ENCODE data around the gene PI3.
"Not testable (repeated sequence)": the region's sequence is repeated elsewhere in the genome, so short reads cannot be mapped to it uniquely, and the experiment has no call there.

PI3 gene, protein sequence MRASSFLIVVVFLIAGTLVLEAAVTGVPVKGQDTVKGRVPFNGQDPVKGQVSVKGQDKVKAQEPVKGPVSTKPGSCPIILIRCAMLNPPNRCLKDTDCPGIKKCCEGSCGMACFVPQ

GRCh38 chr20:45174434-45175364 is at the start of gene PI3:
TSS of gene PI3 (plus strand) at chr20:45174902. CDS start at chr20:45174923, 21 bp downstream.
- DNase-seq (ENCODE audit: low read depth), result no peak
- TF ChIP-seq, protein P1, sequence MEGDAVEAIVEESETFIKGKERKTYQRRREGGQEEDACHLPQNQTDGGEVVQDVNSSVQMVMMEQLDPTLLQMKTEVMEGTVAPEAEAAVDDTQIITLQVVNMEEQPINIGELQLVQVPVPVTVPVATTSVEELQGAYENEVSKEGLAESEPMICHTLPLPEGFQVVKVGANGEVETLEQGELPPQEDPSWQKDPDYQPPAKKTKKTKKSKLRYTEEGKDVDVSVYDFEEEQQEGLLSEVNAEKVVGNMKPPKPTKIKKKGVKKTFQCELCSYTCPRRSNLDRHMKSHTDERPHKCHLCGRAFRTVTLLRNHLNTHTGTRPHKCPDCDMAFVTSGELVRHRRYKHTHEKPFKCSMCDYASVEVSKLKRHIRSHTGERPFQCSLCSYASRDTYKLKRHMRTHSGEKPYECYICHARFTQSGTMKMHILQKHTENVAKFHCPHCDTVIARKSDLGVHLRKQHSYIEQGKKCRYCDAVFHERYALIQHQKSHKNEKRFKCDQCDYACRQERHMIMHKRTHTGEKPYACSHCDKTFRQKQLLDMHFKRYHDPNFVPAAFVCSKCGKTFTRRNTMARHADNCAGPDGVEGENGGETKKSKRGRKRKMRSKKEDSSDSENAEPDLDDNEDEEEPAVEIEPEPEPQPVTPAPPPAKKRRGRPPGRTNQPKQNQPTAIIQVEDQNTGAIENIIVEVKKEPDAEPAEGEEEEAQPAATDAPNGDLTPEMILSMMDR (conservative IDR thresholded peaks at IDR 0.05; ENCODE audit: low read depth, low read length), result no peak
- H3K4me3 ChIP-seq (ENCODE audit: low read length), result no peak within 1 kb of the TSS

DNA sequence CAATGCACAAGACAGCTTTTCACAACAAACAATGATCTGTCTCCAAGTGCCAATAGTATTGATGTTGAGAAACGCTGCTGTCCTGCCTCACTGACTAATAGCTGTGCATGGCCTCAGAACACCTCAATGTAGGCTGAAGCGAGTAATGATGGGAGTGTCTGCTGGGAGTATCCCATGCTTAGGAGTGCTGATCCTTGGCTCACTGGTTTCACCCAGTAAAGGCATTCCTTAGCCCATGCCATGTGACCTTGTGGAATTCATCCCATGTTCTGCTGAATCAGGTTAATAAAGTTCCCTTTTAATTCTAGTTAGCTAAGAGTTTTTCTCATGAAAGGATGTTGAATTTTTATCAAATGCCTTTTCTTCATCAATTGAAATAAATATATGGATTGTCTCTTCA is 46.6 kb upstream of the PI3 start:
- TF ChIP-seq, protein P1 (conservative IDR thresholded peaks at IDR 0.05; ENCODE audit: low read depth, low read length), result no peak

GRCh38 chr20:45136911-45137310 is 37.8 kb upstream of the PI3 start:
- DNase-seq (ENCODE audit: low read depth), result no peak
- TF ChIP-seq, protein P1 (conservative IDR thresholded peaks at IDR 0.05; ENCODE audit: low read depth, low read length), result no peak
- H3K4me3 ChIP-seq (ENCODE audit: low read length), result no peak overlapping the region

More for the DNA sequence above, 46.6 kb upstream of the PI3 start:
- peak; percentile 36 for DNase-seq (ENCODE audit: low read depth)
- no peak overlapping the region for H3K4me3 ChIP-seq (ENCODE audit: low read length)

DNA sequence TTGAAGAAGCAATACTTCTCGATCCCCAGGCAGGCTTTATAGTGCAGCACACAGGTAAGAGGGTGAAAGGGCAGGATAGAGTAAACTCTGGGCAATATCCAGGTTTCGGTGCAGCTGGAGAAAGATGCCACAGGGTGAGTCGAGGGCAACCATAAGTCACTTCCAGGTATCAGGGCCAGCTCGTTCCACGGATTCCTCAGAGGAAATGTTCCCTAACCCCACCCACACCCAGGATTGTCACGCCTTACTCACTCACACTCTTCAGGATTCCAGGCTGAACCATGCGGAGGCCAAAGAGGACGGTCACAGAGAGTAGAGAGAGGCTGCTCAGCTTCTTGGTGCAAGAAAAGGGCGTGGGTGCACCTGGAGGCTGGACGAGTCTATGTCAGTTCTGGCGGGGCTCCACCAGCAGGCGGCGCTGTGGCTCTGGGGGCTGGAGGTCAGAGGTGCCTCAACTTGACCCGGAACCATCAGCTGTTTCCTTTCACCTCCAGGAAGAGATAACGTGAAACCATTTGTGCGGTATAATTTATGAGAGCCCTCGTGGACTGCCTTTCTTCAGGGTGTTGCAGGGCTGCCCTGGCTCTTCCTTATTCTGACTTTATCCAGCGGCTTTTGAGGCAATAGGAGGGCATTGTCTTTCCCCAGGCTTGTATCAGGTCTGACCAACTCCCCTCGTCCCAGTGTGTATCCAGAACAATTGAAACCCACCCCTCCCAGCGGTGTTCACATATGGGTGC is 36.0 kb upstream of the PI3 start:
- DNase-seq (ENCODE audit: low read depth), result no peak
- no peak overlapping the region for H3K4me3 ChIP-seq (ENCODE audit: low read length)
- TF ChIP-seq, protein P1 (conservative IDR thresholded peaks at IDR 0.05; ENCODE audit: low read depth, low read length), result peak; percentile 63

DNA sequence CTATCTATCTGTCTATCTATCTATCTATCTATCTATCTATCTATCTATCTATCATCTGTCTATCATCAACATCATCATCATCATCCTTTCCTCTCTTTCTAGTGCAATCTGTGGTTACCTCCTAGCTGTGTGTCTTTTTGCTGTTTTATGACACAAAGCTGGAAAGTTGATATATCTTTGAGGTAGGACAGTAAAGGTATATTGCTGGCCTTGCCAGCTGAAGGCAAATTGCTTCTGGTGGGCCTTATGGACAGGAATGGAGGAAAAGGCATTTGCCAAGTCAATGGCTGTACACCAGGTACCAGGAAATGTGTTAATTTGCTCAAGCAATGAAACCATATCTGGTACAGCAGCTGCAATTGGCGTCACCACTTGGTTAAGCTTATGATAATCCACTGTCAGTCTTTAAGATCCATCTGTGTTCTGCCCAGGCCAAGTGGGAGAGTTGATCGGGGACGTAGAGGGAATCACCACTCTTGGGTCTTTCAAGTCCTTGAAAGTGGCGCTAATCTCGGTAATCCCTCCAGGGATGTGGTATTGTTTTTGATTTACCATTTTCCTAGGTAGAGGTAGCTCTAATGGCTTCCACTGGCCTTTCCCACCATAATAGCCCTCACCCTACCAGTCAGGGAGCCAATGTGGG is 34.8 kb upstream of the PI3 start:
- not testable (repeated sequence) for H3K4me3 ChIP-seq (ENCODE audit: low read length); DNase-seq (ENCODE audit: low read depth)

DNA sequence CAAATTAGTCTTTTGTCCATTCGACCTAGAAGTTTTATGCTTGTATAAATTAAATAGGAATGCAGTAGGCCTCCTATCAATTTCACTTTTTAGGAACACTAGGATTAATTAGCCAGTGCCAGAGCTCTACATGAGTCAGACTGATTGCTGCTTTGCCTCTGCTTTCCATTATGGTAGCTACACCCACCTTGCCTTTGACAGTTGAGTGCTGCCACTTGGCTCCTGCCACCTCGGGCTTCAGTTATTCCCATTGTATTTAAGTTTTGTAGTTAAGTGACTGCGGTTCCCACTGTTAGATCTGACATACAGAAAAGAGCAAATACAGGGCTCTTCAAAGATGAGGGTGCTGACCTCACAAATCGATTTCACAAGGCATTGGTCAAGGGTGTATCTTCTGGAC is 33.9 kb upstream of the PI3 start:
- TF ChIP-seq, protein P1 (conservative IDR thresholded peaks at IDR 0.05; ENCODE audit: low read depth, low read length), result no peak
- H3K4me3 ChIP-seq (ENCODE audit: low read length), result no peak overlapping the region
- no peak for DNase-seq (ENCODE audit: low read depth)

DNA sequence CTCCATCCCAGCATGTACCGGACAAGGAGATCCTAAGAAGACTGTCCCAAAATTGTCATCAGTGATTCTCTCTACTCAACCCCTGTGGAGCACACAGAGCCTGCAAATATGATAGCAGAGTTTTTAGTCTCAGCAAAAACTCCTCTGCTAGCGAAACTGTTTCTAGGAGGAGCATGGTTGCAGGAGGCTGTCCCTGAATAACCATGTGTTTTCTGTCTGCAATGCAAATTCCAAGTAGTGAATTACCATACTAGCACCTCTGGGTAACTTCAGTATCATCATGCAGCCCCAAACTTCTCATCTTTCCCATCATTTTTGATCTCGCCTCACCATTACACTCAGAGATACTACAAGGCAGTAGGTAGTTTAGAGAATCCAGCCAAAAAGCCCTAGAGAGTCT is 25.6 kb upstream of the PI3 start:
- TF ChIP-seq, protein P1 (conservative IDR thresholded peaks at IDR 0.05; ENCODE audit: low read depth, low read length), result no peak
- DNase-seq (ENCODE audit: low read depth), result no peak
- no peak overlapping the region for H3K4me3 ChIP-seq (ENCODE audit: low read length)
